ENCODE data around the gene TMPRSS9.
"Not testable (repeated sequence)": the region's sequence is repeated elsewhere in the genome, so short reads cannot be mapped to it uniquely, and the experiment has no call there.

The TMPRSS9 gene

GRCh38 chr19:2345794-2346663, 14.0 kb upstream of the TMPRSS9 start:
- TF ChIP-seq CTCF (IDR thresholded peaks at IDR 0.05; ENCODE audit: low read length) (no peak), EZH2 (IDR thresholded peaks at IDR 0.05; ENCODE audit: borderline replicate concordance, low read length) (no peak)
- Histone ChIP-seq H3K4me2 (ENCODE audit: low read length) (no peak overlapping the region), H3K79me2 (ENCODE audit: insufficient read depth, low read length) (no peaks in the 10 kb centered on the region), H4K20me1 (ENCODE audit: insufficient read depth, low read length) (no peaks in the 10 kb centered on the region), H3K4me1 (ENCODE audit: insufficient read depth, low read length, severe bottlenecking) (no peaks in the 10 kb centered on the region), H3K9ac (ENCODE audit: low read length) (no peak overlapping the region), H3K9me3 (ENCODE audit: low read length) (no peaks in the 10 kb centered on the region), H3F3A (ENCODE audit: insufficient read depth, low read length) (no peaks in the 10 kb centered on the region), H3K27me3 (ENCODE audit: insufficient read depth, low read length) (no peaks in the 10 kb centered on the region), H3K36me3 (ENCODE audit: insufficient read depth, low read length) (peaks cover 60% of the 10 kb centered on the region), H3K9me2 (ENCODE audit: low read depth, low read length) (no peaks in the 10 kb centered on the region), H3K27ac (ENCODE audit: low read depth, low read length, poor library complexity, severe bottlenecking) (no peak overlapping the region), H2AFZ (ENCODE audit: low read length) (no peak overlapping the region), H3K4me3 (ENCODE audit: low read depth, low read length, poor library complexity, severe bottlenecking) (no peak overlapping the region)

DNA sequence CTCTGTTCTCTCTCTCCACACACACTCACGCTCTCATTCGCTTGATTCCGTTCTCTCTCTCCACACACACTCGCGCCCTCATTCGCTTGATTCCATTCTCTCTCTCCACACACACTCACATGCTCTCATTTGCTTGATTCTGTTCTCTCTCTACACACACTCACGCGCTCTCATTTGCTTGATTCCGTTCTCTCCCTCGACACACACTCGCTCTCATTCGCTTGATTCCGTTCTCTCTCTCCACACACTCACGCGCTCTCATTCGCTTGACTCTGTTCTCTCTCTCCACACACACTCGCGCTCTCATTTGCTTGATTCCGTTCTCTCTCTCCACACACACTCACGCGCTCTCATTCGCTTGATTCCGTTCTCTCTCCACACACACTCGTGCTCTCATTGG, 10.2 kb upstream of the TMPRSS9 start:
- not testable (repeated sequence) for H3K9me2 ChIP-seq (ENCODE audit: low read depth, low read length); H3K4me1 ChIP-seq (ENCODE audit: insufficient read depth, low read length, severe bottlenecking); H3K4me2 ChIP-seq (ENCODE audit: low read length); H3K79me2 ChIP-seq (ENCODE audit: insufficient read depth, low read length); H3K27me3 ChIP-seq (ENCODE audit: insufficient read depth, low read length); H3K9me3 ChIP-seq (ENCODE audit: low read length); H4K20me1 ChIP-seq (ENCODE audit: insufficient read depth, low read length); H3K9ac ChIP-seq (ENCODE audit: low read length); H2AFZ ChIP-seq (ENCODE audit: low read length); H3F3A ChIP-seq (ENCODE audit: insufficient read depth, low read length); H3K27ac ChIP-seq (ENCODE audit: low read depth, low read length, poor library complexity, severe bottlenecking); H3K4me3 ChIP-seq (ENCODE audit: low read depth, low read length, poor library complexity, severe bottlenecking)
- H3K36me3 ChIP-seq (ENCODE audit: insufficient read depth, low read length), result peaks cover 74% of the 10 kb centered on the region

DNA sequence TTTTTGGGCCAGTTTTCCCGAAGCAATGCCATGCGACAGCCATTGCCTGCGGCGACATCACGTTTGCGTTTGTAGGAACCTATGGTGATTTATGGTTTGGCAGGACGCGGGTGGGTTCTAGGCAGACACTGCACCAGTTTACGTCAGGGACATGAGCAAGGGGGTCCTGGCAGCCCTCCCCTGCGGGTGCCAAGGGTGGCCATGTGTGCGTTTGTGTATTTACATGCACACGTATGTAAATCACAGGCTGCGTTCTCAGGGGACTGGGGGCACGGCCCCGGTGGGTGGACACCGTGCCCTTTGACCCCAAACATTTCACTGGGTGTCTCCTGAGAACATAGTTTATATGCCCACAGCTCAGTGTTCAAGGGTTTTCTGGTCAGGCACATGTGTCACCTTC, 9.4 kb upstream of the TMPRSS9 start:
- no peak overlapping the region for H3K27ac ChIP-seq (ENCODE audit: low read depth, low read length, poor library complexity, severe bottlenecking)
- H3K79me2 ChIP-seq (ENCODE audit: insufficient read depth, low read length), result no peaks in the 10 kb centered on the region
- H3K27me3 ChIP-seq (ENCODE audit: insufficient read depth, low read length), result no peaks in the 10 kb centered on the region
- no peaks in the 10 kb centered on the region for H3K4me1 ChIP-seq (ENCODE audit: insufficient read depth, low read length, severe bottlenecking)
- H3K9ac ChIP-seq (ENCODE audit: low read length), result no peak overlapping the region
- H3F3A ChIP-seq (ENCODE audit: insufficient read depth, low read length), result no peaks in the 10 kb centered on the region
- no peak for TF ChIP-seq CTCF (IDR thresholded peaks at IDR 0.05; ENCODE audit: low read length)
- no peak for TF ChIP-seq EZH2 (IDR thresholded peaks at IDR 0.05; ENCODE audit: borderline replicate concordance, low read length)
- no peak overlapping the region for H3K4me3 ChIP-seq (ENCODE audit: low read depth, low read length, poor library complexity, severe bottlenecking)
- no peaks in the 10 kb centered on the region for H3K9me2 ChIP-seq (ENCODE audit: low read depth, low read length)
- no peaks in the 10 kb centered on the region for H3K9me3 ChIP-seq (ENCODE audit: low read length)
- no peak overlapping the region for H3K4me2 ChIP-seq (ENCODE audit: low read length)
- peaks cover 70% of the 10 kb centered on the region for H3K36me3 ChIP-seq (ENCODE audit: insufficient read depth, low read length)
- no peak overlapping the region for H2AFZ ChIP-seq (ENCODE audit: low read length)
- H4K20me1 ChIP-seq (ENCODE audit: insufficient read depth, low read length), result no peaks in the 10 kb centered on the region

DNA sequence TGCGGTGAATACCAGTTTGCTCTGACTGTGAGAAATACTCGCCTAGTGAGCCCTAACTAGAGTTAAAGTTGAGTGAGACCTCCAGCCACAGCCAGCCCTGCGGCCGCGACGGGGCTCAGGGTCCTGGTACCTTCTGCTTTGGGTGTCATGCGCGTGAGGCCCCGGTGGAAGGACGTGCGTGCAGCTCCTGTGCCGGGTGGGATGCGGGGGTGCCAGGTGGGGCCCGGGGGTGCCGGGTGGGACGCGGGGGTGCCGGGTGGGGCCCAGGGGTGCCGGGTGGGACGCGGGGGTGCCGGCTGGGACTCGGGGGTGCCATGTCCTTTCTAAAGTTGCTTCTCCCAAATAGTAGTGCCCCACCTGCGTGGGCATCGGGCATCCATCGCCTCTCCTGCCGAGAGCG, 8.5 kb upstream of the TMPRSS9 start:
- H3K4me2 ChIP-seq (ENCODE audit: low read length), result no peak overlapping the region
- H3K36me3 ChIP-seq (ENCODE audit: insufficient read depth, low read length), result peaks cover 61% of the 10 kb centered on the region
- H3K9ac ChIP-seq (ENCODE audit: low read length), result no peak overlapping the region
- no peaks in the 10 kb centered on the region for H3F3A ChIP-seq (ENCODE audit: insufficient read depth, low read length)
- no peak overlapping the region for H2AFZ ChIP-seq (ENCODE audit: low read length)
- no peak for TF ChIP-seq CTCF (IDR thresholded peaks at IDR 0.05; ENCODE audit: low read length)
- TF ChIP-seq EZH2 (IDR thresholded peaks at IDR 0.05; ENCODE audit: borderline replicate concordance, low read length), result no peak
- H3K9me3 ChIP-seq (ENCODE audit: low read length), result no peaks in the 10 kb centered on the region
- no peaks in the 10 kb centered on the region for H3K9me2 ChIP-seq (ENCODE audit: low read depth, low read length)
- H3K4me1 ChIP-seq (ENCODE audit: insufficient read depth, low read length, severe bottlenecking), result no peaks in the 10 kb centered on the region
- no peak overlapping the region for H3K27ac ChIP-seq (ENCODE audit: low read depth, low read length, poor library complexity, severe bottlenecking)
- H3K4me3 ChIP-seq (ENCODE audit: low read depth, low read length, poor library complexity, severe bottlenecking), result no peak overlapping the region
- H3K27me3 ChIP-seq (ENCODE audit: insufficient read depth, low read length), result no peaks in the 10 kb centered on the region
- H4K20me1 ChIP-seq (ENCODE audit: insufficient read depth, low read length), result no peaks in the 10 kb centered on the region
- H3K79me2 ChIP-seq (ENCODE audit: insufficient read depth, low read length), result no peaks in the 10 kb centered on the region
